Liver (tissue), 9 donors: ENCODE results near the gene CADM3. TPM values are rescaled to one million over a fixed set of nuclear protein-coding genes. Genes with fewer than 3 reads are reported as not detected.

ENCODE experiments used
- DNase-seq: peaks from one replicate; pipeline ENCODE4 v3.0.0-alpha.2; 2017; ENCODE audit warnings: low spot score
- H3K27ac ChIP-seq, 2 donors: one replicate each; pipeline ENCODE4 v1.7.0; 2013; ENCODE audit warnings: inconsistent platforms in 2 of 2, low read length in 2 of 2, control low read depth in 1 of 2, low read depth in 1 of 2, mild to moderate bottlenecking in 1 of 2
- H3K27me3 ChIP-seq, 4 donors: one replicate each; pipeline versions ENCODE4 v1.6.1 to v1.7.0; 2013; ENCODE audit warnings: low read length in 3 of 4, inconsistent platforms in 1 of 4, mild to moderate bottlenecking in 1 of 4, moderate library complexity in 1 of 4; ENCODE audit not compliant: control insufficient read depth in 4 of 4, insufficient read depth in 4 of 4
- H3K36me3 ChIP-seq, 4 donors: one replicate each; pipeline versions ENCODE4 v1.6.1 to v1.7.0; 2013; ENCODE audit warnings: low read length in 3 of 4, mild to moderate bottlenecking in 3 of 4, low read depth in 1 of 4, moderate library complexity in 1 of 4; ENCODE audit not compliant: control insufficient read depth in 4 of 4, insufficient read depth in 3 of 4
- H3K4me1 ChIP-seq, 4 donors: one replicate each; pipeline versions ENCODE4 v1.6.1 to v1.7.0; 2013; ENCODE audit warnings: low read length in 3 of 4, mild to moderate bottlenecking in 3 of 4, moderate library complexity in 1 of 4; ENCODE audit not compliant: control insufficient read depth in 4 of 4, insufficient read depth in 4 of 4
- H3K4me3 ChIP-seq, 3 donors: one replicate each; pipeline versions ENCODE4 v1.6.1 to v1.7.0; 2013; ENCODE audit warnings: low read length in 3 of 3, control low read depth in 1 of 3, low read depth in 1 of 3, mild to moderate bottlenecking in 1 of 3
- H3K9ac ChIP-seq, 2 donors: one replicate each; pipeline ENCODE4 v1.7.0; 2013; ENCODE audit warnings: low read length in 2 of 2, mild to moderate bottlenecking in 2 of 2, moderate library complexity in 2 of 2, control low read depth in 1 of 2, low read depth in 1 of 2
- H3K9me3 ChIP-seq, 4 donors: one replicate each; pipeline versions ENCODE4 v1.6.1 to v1.7.0; 2013; ENCODE audit warnings: low read length in 3 of 4; ENCODE audit not compliant: control insufficient read depth in 4 of 4
- ATF3 ChIP-seq: IDR thresholded peaks from 2 replicates; pipeline ENCODE4 v1.6.1; 2016; ENCODE audit warnings: antibody characterized with exemption
- EGR1 ChIP-seq, 2 donors: IDR thresholded peaks; 2 replicates each; pipeline ENCODE4 v1.6.1; 2016 to 2018; ENCODE audit warnings: antibody characterized with exemption in 2 of 2, low read depth in 2 of 2
- FOXA1 ChIP-seq: IDR thresholded peaks from 2 replicates; pipeline ENCODE4 v1.6.1; 2016; ENCODE audit warnings: antibody characterized with exemption
- FOXA2 ChIP-seq: IDR thresholded peaks from 2 replicates; pipeline ENCODE4 v1.6.1; 2016; ENCODE audit warnings: antibody characterized with exemption
- GABPA ChIP-seq, 2 donors: IDR thresholded peaks in 1 of 2; conservative IDR thresholded peaks in 1 of 2; 2 replicates each; pipeline ENCODE4 v1.6.1; 2016; ENCODE audit warnings: antibody characterized with exemption in 2 of 2, mild to moderate bottlenecking in 1 of 2, moderate library complexity in 1 of 2
- HNF4A ChIP-seq, 2 donors: conservative IDR thresholded peaks; 2 replicates each; pipeline ENCODE4 v1.6.1; 2016; ENCODE audit warnings: antibody characterized with exemption in 2 of 2, mild to moderate bottlenecking in 2 of 2
- HNF4G ChIP-seq: IDR thresholded peaks from 2 replicates; pipeline ENCODE4 v1.6.1; 2016; ENCODE audit warnings: antibody characterized with exemption
- JUND ChIP-seq, 2 donors: IDR thresholded peaks; 2 replicates each; pipeline ENCODE4 v1.6.1; 2016; ENCODE audit warnings: antibody characterized with exemption in 2 of 2
- MAX ChIP-seq: IDR thresholded peaks from 2 replicates; pipeline ENCODE4 v1.6.1; 2016; ENCODE audit warnings: antibody characterized with exemption
- NR2F2 ChIP-seq: IDR thresholded peaks from 2 replicates; pipeline ENCODE4 v1.6.1; 2016; ENCODE audit warnings: antibody characterized with exemption
- RAD21 ChIP-seq, 2 donors: IDR thresholded peaks; 2 replicates each; pipeline ENCODE4 v1.6.1; 2016; ENCODE audit warnings: antibody characterized with exemption in 2 of 2, mild to moderate bottlenecking in 2 of 2
- REST ChIP-seq: IDR thresholded peaks from 2 replicates; pipeline ENCODE4 v1.6.1; 2016; ENCODE audit warnings: antibody characterized with exemption, mild to moderate bottlenecking
- SP1 ChIP-seq: IDR thresholded peaks from 2 replicates; pipeline ENCODE4 v1.6.1; 2018; ENCODE audit warnings: antibody characterized with exemption, mild to moderate bottlenecking
- TAF1 ChIP-seq: conservative IDR thresholded peaks from 2 replicates; pipeline ENCODE4 v1.6.1; 2016; ENCODE audit warnings: antibody characterized with exemption, mild to moderate bottlenecking
- YY1 ChIP-seq: IDR thresholded peaks from 2 replicates; pipeline ENCODE4 v1.6.1; 2016; ENCODE audit warnings: antibody characterized with exemption, mild to moderate bottlenecking
- WGBS: extraction: QIAGEN DNeasy Blood & Tissue Kit; methylation state at CpG from one replicate; pipeline ENCODE4 v1.1.7; 2013; 5-methylcytosine and 5-hydroxymethylcytosine counted together
- polyA plus RNA-seq, 2 donors: library from polyadenylated mRNA; stranded (reverse) in 1 of 2; unstranded in 1 of 2; fragments of 200-250 nt in 1 of 2; fragments of >200 nt in 1 of 2; fragmentation: Nextera tagmentation in 1 of 2; extraction: Ambion mirVana in 1 of 2; gene quantifications; one replicate each; pipeline versions ENCODE4 v1.2.1 to v1.2.3, GENCODE V29; 2013 to 2015
- total RNA-seq, 2 donors: library from RNA; depleted of rRNA; stranded (reverse); fragments of >200 nt; gene quantifications; one replicate each; pipeline ENCODE4 v1.2.3, GENCODE V29; 2014
- TF ChIP-seq, protein P1 (sequence below): IDR thresholded peaks from 2 replicates; pipeline ENCODE4 v1.6.1; 2016; ENCODE audit warnings: antibody characterized with exemption
- TF ChIP-seq, protein P2 (sequence below): fragments of 150-350 bp; IDR thresholded peaks from 2 replicates; pipeline ENCODE4 v1.5.1; 2017; ENCODE audit warnings: improper control_type of control experiment, low read depth, low read length; ENCODE audit not compliant: missing input control
- donor health status: healthy.
- donor health status: healthy.
- donor health status: healthy.
- donor health status: healthy.
- donor health status: healthy.

The CADM3 gene
- total and polyA plus RNA-seq, 4 donors: 0.14 to 0.25 (median 0.16) TPM

- TF ChIP-seq REST (no peak), HNF4G (no peak), JUND (IDR thresholded peaks at IDR 0.05) (no peak), YY1 (no peak), NR2F2 (no peak), EGR1 (IDR thresholded peaks at IDR 0.05; ENCODE audit: low read depth in 2 of 2) (no peak)
- TF ChIP-seq, protein P1, sequence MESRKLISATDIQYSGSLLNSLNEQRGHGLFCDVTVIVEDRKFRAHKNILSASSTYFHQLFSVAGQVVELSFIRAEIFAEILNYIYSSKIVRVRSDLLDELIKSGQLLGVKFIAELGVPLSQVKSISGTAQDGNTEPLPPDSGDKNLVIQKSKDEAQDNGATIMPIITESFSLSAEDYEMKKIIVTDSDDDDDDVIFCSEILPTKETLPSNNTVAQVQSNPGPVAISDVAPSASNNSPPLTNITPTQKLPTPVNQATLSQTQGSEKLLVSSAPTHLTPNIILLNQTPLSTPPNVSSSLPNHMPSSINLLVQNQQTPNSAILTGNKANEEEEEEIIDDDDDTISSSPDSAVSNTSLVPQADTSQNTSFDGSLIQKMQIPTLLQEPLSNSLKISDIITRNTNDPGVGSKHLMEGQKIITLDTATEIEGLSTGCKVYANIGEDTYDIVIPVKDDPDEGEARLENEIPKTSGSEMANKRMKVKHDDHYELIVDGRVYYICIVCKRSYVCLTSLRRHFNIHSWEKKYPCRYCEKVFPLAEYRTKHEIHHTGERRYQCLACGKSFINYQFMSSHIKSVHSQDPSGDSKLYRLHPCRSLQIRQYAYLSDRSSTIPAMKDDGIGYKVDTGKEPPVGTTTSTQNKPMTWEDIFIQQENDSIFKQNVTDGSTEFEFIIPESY: no peak
- TF ChIP-seq, protein P2, sequence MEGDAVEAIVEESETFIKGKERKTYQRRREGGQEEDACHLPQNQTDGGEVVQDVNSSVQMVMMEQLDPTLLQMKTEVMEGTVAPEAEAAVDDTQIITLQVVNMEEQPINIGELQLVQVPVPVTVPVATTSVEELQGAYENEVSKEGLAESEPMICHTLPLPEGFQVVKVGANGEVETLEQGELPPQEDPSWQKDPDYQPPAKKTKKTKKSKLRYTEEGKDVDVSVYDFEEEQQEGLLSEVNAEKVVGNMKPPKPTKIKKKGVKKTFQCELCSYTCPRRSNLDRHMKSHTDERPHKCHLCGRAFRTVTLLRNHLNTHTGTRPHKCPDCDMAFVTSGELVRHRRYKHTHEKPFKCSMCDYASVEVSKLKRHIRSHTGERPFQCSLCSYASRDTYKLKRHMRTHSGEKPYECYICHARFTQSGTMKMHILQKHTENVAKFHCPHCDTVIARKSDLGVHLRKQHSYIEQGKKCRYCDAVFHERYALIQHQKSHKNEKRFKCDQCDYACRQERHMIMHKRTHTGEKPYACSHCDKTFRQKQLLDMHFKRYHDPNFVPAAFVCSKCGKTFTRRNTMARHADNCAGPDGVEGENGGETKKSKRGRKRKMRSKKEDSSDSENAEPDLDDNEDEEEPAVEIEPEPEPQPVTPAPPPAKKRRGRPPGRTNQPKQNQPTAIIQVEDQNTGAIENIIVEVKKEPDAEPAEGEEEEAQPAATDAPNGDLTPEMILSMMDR: no peak
- no peak overlapping the region for H3K9ac ChIP-seq
- H3K4me1 ChIP-seq: no peaks in the 10 kb centered on the region
- no peak overlapping the region for H3K27ac ChIP-seq
- H3K4me3 ChIP-seq: no peak overlapping the region
- no peaks in the 10 kb centered on the region for H3K36me3 ChIP-seq
- DNase-seq: no peak
- H3K27me3 ChIP-seq: peaks cover 0 to 11% (median 3%) of the 10 kb centered on the region in 4 donors
- WGBS: 81% methylated on average over 5 of the region's 5 CpGs
- no peaks in the 10 kb centered on the region for H3K9me3 ChIP-seq
Measured at GRCh38 chr1:159185121-159185520, 13.7 kb downstream of the CADM3 start.

GRCh38 chr1:159187033-159187432, 15.6 kb downstream of the CADM3 start:
- DNase-seq: no peak
- Histone ChIP-seq H3K27ac (no peak overlapping the region), H3K4me1 (no peaks in the 10 kb centered on the region), H3K9me3 (no peaks in the 10 kb centered on the region), H3K36me3 (no peaks in the 10 kb centered on the region), H3K9ac (no peak overlapping the region), H3K27me3 (peaks cover 0 to 11% (median 4%) of the 10 kb centered on the region in 4 donors), H3K4me3 (no peak overlapping the region)
- 28% methylated on average over 3 of the region's 3 CpGs for WGBS
- no peak for TF ChIP-seq REST
- TF ChIP-seq SP1: no peak
- TF ChIP-seq, protein P1: no peak
- TF ChIP-seq FOXA1: no peak
- TF ChIP-seq HNF4A (conservative IDR thresholded peaks at IDR 0.05): no peak
- no peak for TF ChIP-seq EGR1 (IDR thresholded peaks at IDR 0.05; ENCODE audit: low read depth in 2 of 2)
- TF ChIP-seq FOXA2: no peak
- no peak for TF ChIP-seq ATF3
- no peak for TF ChIP-seq NR2F2
- TF ChIP-seq YY1: no peak
- no peak for TF ChIP-seq JUND (IDR thresholded peaks at IDR 0.05)
- TF ChIP-seq RAD21 (IDR thresholded peaks at IDR 0.05): no peak
- no peak for TF ChIP-seq GABPA (IDR thresholded peaks at IDR 0.05 in 1 of 2, conservative IDR thresholded peaks at IDR 0.05 in 1 of 2)
- no peak for TF ChIP-seq MAX
- TF ChIP-seq TAF1: no peak
